AG09309 (cell line): ENCODE measurements around the gene ASCL2.

Source experiments
- DNase-seq: peaks from one replicate; pipeline ENCODE4 v3.0.0-alpha.2; 2010; ENCODE audit warnings: low read depth
- H3K4me3 ChIP-seq: 2 replicates; pipeline ENCODE4 v1.5.1; 2011; ENCODE audit warnings: mild to moderate bottlenecking, low read depth, low read length, moderate library complexity; ENCODE audit not compliant: control insufficient read depth
- TF ChIP-seq, protein P1 (sequence below): IDR thresholded peaks from 2 replicates; pipeline ENCODE4 v1.5.1; 2011; ENCODE audit warnings: mild to moderate bottlenecking, low read depth, low read length, inconsistent platforms; ENCODE audit not compliant: insufficient read depth, control insufficient read depth; ENCODE audit errors: missing control alignments

The ASCL2 gene

GRCh38 chr11:2258501-2259465 is 11.6 kb downstream of the ASCL2 start:
- TF ChIP-seq, protein P1, sequence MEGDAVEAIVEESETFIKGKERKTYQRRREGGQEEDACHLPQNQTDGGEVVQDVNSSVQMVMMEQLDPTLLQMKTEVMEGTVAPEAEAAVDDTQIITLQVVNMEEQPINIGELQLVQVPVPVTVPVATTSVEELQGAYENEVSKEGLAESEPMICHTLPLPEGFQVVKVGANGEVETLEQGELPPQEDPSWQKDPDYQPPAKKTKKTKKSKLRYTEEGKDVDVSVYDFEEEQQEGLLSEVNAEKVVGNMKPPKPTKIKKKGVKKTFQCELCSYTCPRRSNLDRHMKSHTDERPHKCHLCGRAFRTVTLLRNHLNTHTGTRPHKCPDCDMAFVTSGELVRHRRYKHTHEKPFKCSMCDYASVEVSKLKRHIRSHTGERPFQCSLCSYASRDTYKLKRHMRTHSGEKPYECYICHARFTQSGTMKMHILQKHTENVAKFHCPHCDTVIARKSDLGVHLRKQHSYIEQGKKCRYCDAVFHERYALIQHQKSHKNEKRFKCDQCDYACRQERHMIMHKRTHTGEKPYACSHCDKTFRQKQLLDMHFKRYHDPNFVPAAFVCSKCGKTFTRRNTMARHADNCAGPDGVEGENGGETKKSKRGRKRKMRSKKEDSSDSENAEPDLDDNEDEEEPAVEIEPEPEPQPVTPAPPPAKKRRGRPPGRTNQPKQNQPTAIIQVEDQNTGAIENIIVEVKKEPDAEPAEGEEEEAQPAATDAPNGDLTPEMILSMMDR: no peak
- no peak for DNase-seq
- no peak overlapping the region for H3K4me3 ChIP-seq

- TF ChIP-seq, protein P1: no peak
- no peak for DNase-seq
- no peak overlapping the region for H3K4me3 ChIP-seq
These were observed 13.3 kb downstream of the ASCL2 start for GRCh38 chr11:2256951-2257700.

GRCh38 chr11:2256293-2256913 is 14.0 kb downstream of the ASCL2 start:
- TF ChIP-seq, protein P1: no peak
- DNase-seq: no peak
- no peak overlapping the region for H3K4me3 ChIP-seq

DNA sequence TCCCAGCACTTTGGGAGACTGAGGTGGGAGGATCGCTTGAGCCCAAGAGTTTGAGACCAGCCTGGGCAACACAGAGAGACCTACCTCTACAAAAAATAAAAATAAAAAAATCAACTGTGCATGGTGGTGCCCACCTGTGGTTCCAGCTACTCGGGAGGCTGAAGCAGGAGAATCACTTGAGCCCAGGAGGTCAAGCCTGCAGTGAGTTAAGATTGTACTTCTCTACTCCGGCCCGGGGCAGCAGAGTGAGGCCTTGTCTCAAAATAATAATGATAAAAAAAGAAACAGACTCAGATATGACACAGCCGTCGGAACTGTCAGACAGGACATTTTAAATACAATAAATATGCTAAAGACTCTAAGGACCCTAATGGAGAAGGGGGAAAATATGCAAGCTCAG is 18.4 kb downstream of the ASCL2 start:
- no peak for DNase-seq
- TF ChIP-seq, protein P1: no peak
- no peak overlapping the region for H3K4me3 ChIP-seq

DNA sequence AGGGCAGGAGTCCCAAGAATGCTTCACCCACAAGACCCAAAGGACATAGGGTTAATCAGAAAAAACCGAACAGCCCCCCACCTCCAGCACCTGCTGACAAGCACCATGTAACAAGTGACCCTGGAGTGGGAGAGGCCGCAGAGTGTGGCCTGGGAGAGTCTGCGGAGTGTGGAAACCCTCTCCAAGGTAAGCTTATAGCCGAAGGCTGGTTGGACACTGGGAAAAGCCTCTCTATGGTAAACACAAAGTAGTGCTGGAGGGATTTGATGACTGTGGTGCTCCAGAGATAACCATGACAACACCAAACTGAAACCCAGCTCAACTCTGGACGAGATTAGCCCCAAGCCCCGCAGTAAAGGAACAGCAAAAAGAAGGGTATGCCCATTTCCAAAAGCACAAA is 19.2 kb downstream of the ASCL2 start:
- TF ChIP-seq, protein P1: no peak
- H3K4me3 ChIP-seq: no peak overlapping the region
- DNase-seq: no peak

DNA sequence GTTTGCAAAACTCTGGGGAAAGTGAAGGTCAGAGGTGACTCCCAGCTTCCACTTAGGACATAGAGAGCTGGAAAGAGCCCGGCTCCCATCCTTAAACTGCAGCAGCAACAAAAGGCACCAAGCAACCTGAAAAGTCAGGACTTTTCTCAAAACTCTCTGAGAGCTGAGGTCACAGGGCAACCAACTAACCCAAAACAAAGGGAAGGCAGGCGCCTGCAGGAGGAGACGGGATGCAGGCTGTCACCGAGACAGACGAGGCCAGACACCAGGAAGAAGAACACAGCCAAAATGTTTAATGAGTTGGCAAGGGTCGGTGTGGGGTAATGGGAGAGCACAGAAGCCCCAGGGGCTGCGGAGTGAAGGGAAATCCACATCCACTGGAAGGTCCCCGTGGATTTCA is 19.9 kb downstream of the ASCL2 start:
- DNase-seq: no peak
- TF ChIP-seq, protein P1: no peak
- H3K4me3 ChIP-seq: no peak overlapping the region
